ENCODE measurements around the gene EGR1. TPM values are rescaled to one million over a fixed set of nuclear protein-coding genes. Genes with fewer than 3 reads are reported as not detected.

The EGR1 gene
- total and polyA plus RNA-seq, 10 donors = 2.7 to 138 (median 9.2) TPM

DNA sequence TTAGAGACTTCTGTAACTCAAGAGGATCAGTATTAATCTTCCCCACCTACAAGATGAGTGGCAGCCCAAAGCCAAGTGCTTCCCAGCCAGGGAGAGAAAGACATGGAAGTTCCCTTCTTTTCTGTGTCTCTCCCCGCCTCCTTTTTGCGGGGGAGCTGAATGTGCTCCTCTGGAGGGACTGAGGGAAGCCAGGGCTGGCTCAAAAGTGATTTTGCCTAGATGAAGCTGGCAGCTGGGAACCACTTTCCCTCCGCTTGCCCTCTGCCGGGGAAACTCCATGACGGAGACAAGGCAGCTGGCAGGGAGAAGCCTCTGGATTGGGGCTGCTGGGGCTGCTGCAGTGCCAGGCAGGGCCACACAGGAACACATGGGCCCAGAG lies 24.4 kb downstream of the EGR1 start:
- no peaks in the 10 kb centered on the region for H3K36me3 ChIP-seq
- H3K9me3 ChIP-seq = no peaks in the 10 kb centered on the region
- TF ChIP-seq POLR2AphosphoS5 (IDR thresholded peaks at IDR 0.05) (peak in 1 of 3 donors; percentile 15), POLR2A (IDR thresholded peaks at IDR 0.05) (no peak)
- TF ChIP-seq, protein P1, sequence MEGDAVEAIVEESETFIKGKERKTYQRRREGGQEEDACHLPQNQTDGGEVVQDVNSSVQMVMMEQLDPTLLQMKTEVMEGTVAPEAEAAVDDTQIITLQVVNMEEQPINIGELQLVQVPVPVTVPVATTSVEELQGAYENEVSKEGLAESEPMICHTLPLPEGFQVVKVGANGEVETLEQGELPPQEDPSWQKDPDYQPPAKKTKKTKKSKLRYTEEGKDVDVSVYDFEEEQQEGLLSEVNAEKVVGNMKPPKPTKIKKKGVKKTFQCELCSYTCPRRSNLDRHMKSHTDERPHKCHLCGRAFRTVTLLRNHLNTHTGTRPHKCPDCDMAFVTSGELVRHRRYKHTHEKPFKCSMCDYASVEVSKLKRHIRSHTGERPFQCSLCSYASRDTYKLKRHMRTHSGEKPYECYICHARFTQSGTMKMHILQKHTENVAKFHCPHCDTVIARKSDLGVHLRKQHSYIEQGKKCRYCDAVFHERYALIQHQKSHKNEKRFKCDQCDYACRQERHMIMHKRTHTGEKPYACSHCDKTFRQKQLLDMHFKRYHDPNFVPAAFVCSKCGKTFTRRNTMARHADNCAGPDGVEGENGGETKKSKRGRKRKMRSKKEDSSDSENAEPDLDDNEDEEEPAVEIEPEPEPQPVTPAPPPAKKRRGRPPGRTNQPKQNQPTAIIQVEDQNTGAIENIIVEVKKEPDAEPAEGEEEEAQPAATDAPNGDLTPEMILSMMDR (IDR thresholded peaks at IDR 0.05 in 8 of 11, conservative IDR thresholded peaks at IDR 0.05 in 3 of 11) = no peak
- H3K4me3 ChIP-seq = no peak overlapping the region
- DNase-seq = no peak
- WGBS, 5 donors = 56 to 91% (median 66%) methylated on average over 4 to 5 of the region's 5 CpGs
- H3K27ac ChIP-seq = no peak overlapping the region
- peaks cover 0 to 66% (median 44%) of the 10 kb centered on the region in 7 donors for H3K27me3 ChIP-seq (replicated peaks in 1 of 7)
- intact Hi-C loops (cut with DNase I; ENCODE audit: low total_unique reads) = no loop called here
- peaks cover 9 to 49% (median 27%) of the 10 kb centered on the region in 6 donors for H3K4me1 ChIP-seq

DNA sequence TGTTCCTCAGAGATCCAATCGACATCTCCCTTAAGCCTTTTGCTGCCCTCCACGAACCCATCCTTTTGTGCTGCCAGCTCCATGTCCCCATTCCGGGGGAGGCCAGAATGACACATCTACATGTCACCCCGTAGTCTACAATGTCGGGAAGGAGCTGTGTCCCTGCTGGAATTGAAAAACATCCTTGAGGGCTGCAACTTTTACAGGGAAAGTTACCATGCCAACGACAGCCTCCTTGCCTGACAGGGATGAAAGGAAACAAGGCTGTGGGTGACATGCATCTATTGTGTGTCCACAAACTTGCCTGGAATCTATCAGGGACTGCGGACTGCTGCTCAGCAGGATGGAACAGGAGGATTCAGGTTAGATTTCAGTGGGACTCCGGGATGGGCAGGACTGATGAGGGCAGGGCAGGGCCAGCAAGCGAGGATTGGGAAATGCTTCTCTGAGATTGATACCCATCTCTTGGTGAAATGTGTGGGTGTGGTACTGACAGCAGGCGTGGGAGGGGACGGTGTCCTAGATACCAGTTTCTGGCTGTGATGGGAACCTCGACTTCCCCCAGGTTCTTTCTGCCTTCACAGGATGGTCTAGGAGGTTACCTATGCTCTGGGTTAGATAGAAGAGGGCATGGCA lies 25.5 kb downstream of the EGR1 start:
- no peak overlapping the region for H3K4me3 ChIP-seq
- peaks cover 0 to 76% (median 46%) of the 10 kb centered on the region in 7 donors for H3K27me3 ChIP-seq (replicated peaks in 1 of 7)
- DNase-seq = no peak
- H3K36me3 ChIP-seq = no peaks in the 10 kb centered on the region
- no peak overlapping the region for H3K27ac ChIP-seq
- intact Hi-C loops (cut with DNase I; ENCODE audit: low total_unique reads) = no loop called here
- 81 to 89% (median 85%) methylated on average over 12 of the region's 12 CpGs for WGBS, 5 donors
- TF ChIP-seq, protein P1 (IDR thresholded peaks at IDR 0.05 in 8 of 11, conservative IDR thresholded peaks at IDR 0.05 in 3 of 11) = no peak
- TF ChIP-seq POLR2A (IDR thresholded peaks at IDR 0.05) (no peak), POLR2AphosphoS5 (IDR thresholded peaks at IDR 0.05) (no peak)
- peaks cover 9 to 49% (median 27%) of the 10 kb centered on the region in 6 donors for H3K4me1 ChIP-seq
- H3K9me3 ChIP-seq = no peaks in the 10 kb centered on the region

DNA sequence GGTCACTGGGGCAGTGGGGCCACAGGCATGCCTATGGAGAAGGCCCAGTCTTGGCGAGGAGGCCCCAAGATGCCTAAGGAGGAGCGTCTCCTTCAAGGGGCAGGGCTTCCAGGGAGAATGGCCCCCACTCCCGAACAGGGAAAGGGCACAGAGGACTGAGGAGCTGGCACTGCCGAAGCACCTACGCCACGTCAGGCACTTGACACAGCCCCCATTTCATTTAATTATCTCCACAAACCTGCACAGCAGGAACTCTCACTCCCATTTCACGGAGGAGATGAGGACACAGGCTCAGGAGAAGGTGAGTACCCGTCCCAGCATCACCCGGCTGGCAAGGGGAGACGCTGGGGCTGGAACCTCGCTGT lies 26.0 kb downstream of the EGR1 start:
- 60 to 69% (median 64%) methylated on average over 11 of the region's 11 CpGs for WGBS, 5 donors
- intact Hi-C loops (cut with DNase I; ENCODE audit: low total_unique reads) = no loop called here
- Histone ChIP-seq H3K4me1 (peaks cover 9 to 49% (median 27%) of the 10 kb centered on the region in 6 donors), H3K27me3 (replicated peaks in 1 of 7) (peaks cover 0 to 81% (median 46%) of the 10 kb centered on the region in 7 donors), H3K27ac (peak overlapping the region in 2 of 8 donors; percentile 65 to 78), H3K9me3 (no peaks in the 10 kb centered on the region), H3K36me3 (no peaks in the 10 kb centered on the region), H3K4me3 (peak overlapping the region in 6 of 8 donors; percentile 49 to 78 (median 54))
- TF ChIP-seq, protein P1 (IDR thresholded peaks at IDR 0.05 in 8 of 11, conservative IDR thresholded peaks at IDR 0.05 in 3 of 11) = no peak
- TF ChIP-seq POLR2A (IDR thresholded peaks at IDR 0.05) (no peak), POLR2AphosphoS5 (IDR thresholded peaks at IDR 0.05) (no peak)
- no peak for DNase-seq

GRCh38 chr5:138491669-138492559 lies 26.6 kb downstream of the EGR1 start:
- Histone ChIP-seq H3K4me3 (peak overlapping the region; percentile 49 to 78 (median 54)), H3K4me1 (peaks cover 9 to 45% (median 27%) of the 10 kb centered on the region in 6 donors), H3K27ac (peak overlapping the region in 5 of 8 donors; percentile 28 to 78 (median 39)), H3K36me3 (no peaks in the 10 kb centered on the region), H3K27me3 (replicated peaks in 1 of 7) (peaks cover 0 to 87% (median 46%) of the 10 kb centered on the region in 7 donors), H3K9me3 (no peaks in the 10 kb centered on the region)
- WGBS, 5 donors = 3 to 6% (median 4%) methylated on average over 53 to 93 of the region's 93 CpGs
- DNase-seq = peak; percentile 97
- TF ChIP-seq, protein P1 (IDR thresholded peaks at IDR 0.05 in 8 of 11, conservative IDR thresholded peaks at IDR 0.05 in 3 of 11) = peak in 1 of 11 experiments; percentile 13
- TF ChIP-seq POLR2A (IDR thresholded peaks at IDR 0.05) (no peak), POLR2AphosphoS5 (IDR thresholded peaks at IDR 0.05) (peak; percentile 70 to 84 (median 77))
- intact Hi-C loops (cut with DNase I; ENCODE audit: low total_unique reads) = no loop called here

Data from spleen (tissue), 11 donors.